Uterus (tissue), 4 donors: ENCODE results near the gene USP53. TPM values are rescaled to one million over a fixed set of nuclear protein-coding genes. Genes with fewer than 3 reads are reported as not detected.

Experiments
- DNase-seq, 2 donors: peaks; one replicate each; pipeline ENCODE4 v3.0.0-alpha.2; 2019 to 2020
- H3K27ac ChIP-seq, 2 donors: fragments of 200-600 bp; sonication (generic); 1 replicate in 1 of 2; 2 replicates in 1 of 2; pipeline ENCODE4 v1.5.1; 2016 to 2018
- H3K27me3 ChIP-seq, 2 donors: fragments of 200-600 bp; sonication (generic); one replicate each; pipeline ENCODE4 v1.5.1; 2018 to 2019; ENCODE audit warnings: control low read depth in 1 of 2
- H3K36me3 ChIP-seq, 2 donors: fragments of 200-600 bp; sonication (generic); one replicate each; pipeline ENCODE4 v1.5.1; 2019; ENCODE audit warnings: control low read depth in 1 of 2
- H3K4me1 ChIP-seq, 2 donors: fragments of 200-600 bp; sonication (generic); one replicate each; pipeline ENCODE4 v1.5.1; 2018 to 2019; ENCODE audit warnings: control low read depth in 1 of 2
- H3K4me3 ChIP-seq, 2 donors: fragments of 200-600 bp; sonication (generic); 1 replicate in 1 of 2; 2 replicates in 1 of 2; pipeline ENCODE4 v1.5.1; 2018 to 2019; ENCODE audit warnings: mild to moderate bottlenecking in 1 of 2
- H3K9me3 ChIP-seq, 2 donors: fragments of 200-600 bp; sonication (generic); one replicate each; pipeline ENCODE4 v1.5.1; 2019; ENCODE audit warnings: control low read depth in 1 of 2
- CTCF ChIP-seq, 4 experiments: fragments of 200-600 bp in 2 of 4; fragments of 450-650 bp in 2 of 4; sonication (generic) in 2 of 4; IDR thresholded peaks; one replicate each; pipeline ENCODE4 v1.5.1; 2016 to 2019; ENCODE audit warnings: antibody characterized with exemption in 4 of 4, mild to moderate bottlenecking in 2 of 4, moderate library complexity in 1 of 4
- POLR2A ChIP-seq, 2 donors: fragments of 450-650 bp; IDR thresholded peaks; one replicate each; pipeline ENCODE4 v1.6.1; 2016; ENCODE audit warnings: antibody characterized with exemption in 2 of 2, mild to moderate bottlenecking in 1 of 2, moderate library complexity in 1 of 2
- intact Hi-C: fragments of 100-400 bp; cut with DNase I; formaldehyde crosslinking; loops from one replicate; pipeline ENCODE4 v1.15.1; 2023; ENCODE audit warnings: low total_unique reads
- total RNA-seq, 4 donors: library from RNA; depleted of rRNA in 3 of 4; stranded (reverse); fragments of >200 nt in 3 of 4; gene quantifications; one replicate each; pipeline versions ENCODE4 v1.1.0 to v1.2.4, GENCODE V29; 2014 to 2023
- donor health status: DM: yes; HTN: yes; CAD: no.

USP53 gene
- total RNA-seq, 4 donors from 2014 or later, result 29.5 to 156 (median 48.6) TPM

DNA sequence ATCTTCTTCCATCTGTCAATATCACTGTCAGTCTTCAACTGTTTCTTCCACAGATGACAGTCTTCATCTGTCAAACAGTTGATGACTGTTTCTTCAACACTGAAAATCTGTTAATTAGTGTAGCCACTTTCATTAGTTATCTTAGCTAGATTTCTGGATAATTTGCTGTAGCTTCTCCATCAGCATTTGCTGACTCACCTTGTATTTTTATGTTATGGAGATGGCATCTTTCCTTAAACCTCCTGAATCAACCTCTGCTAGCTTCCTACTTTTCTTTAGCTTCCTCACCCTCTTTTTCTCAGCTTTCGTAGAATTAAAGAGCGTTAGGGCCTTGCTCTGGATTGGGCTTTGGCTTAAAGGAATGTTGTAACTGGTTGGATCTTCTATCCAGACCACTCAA lies 25.1 kb downstream of the USP53 start:
- Histone ChIP-seq H3K27ac (no peak overlapping the region), H3K36me3 (no peaks in the 10 kb centered on the region), H3K27me3 (no peaks in the 10 kb centered on the region), H3K4me3 (no peak overlapping the region), H3K9me3 (no peaks in the 10 kb centered on the region), H3K4me1 (no peaks in the 10 kb centered on the region)
- no peak for DNase-seq
- intact Hi-C loops, result no loop called here
- TF ChIP-seq POLR2A (IDR thresholded peaks at IDR 0.05) (no peak), CTCF (IDR thresholded peaks at IDR 0.05) (no peak)

DNA sequence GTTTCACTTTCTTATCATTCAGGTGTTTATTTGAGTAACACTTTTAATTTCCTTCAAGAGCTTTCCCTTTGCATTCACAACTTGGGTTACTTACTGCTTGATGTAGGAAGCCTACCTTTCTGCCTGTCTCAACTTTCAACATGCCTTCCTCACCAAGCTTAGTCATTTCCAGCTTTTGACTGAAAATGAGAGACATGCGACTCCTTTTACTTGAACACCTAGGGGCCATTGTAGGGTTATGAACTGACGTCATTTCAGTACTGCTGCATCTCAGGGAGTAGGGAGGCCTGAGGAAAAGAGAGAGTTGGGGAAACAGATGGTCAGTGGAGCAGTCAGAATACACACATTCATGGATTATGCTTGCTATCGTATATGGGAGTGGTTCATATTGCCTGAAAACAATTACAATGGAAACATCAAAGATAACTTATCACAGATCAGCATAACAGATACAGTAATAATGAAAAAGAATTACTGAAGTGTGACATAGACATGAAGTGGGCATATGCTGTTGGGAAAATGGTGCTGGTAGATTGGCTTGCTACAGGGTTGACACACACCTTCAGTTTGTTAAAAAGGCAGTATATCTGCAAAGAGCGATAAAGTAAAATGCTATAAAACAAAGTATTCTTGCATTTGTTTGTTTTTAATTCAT lies 25.7 kb downstream of the USP53 start:
- Histone ChIP-seq H3K27me3 (no peaks in the 10 kb centered on the region), H3K4me1 (no peaks in the 10 kb centered on the region), H3K4me3 (no peak overlapping the region), H3K9me3 (no peaks in the 10 kb centered on the region), H3K36me3 (no peaks in the 10 kb centered on the region), H3K27ac (no peak overlapping the region)
- no peak for DNase-seq
- intact Hi-C loops, result no loop called here
- TF ChIP-seq POLR2A (IDR thresholded peaks at IDR 0.05) (no peak), CTCF (IDR thresholded peaks at IDR 0.05) (no peak)

GRCh38 chr4:119240128-119240527 lies 27.6 kb downstream of the USP53 start:
- intact Hi-C loops, result no loop called here
- Histone ChIP-seq H3K36me3 (no peaks in the 10 kb centered on the region), H3K27me3 (no peaks in the 10 kb centered on the region), H3K4me3 (no peak overlapping the region), H3K9me3 (no peaks in the 10 kb centered on the region), H3K27ac (no peak overlapping the region), H3K4me1 (no peaks in the 10 kb centered on the region)
- TF ChIP-seq CTCF (IDR thresholded peaks at IDR 0.05), result no peak
- TF ChIP-seq POLR2A (IDR thresholded peaks at IDR 0.05), result no peak
- DNase-seq, result no peak

- H3K4me1 ChIP-seq, result no peaks in the 10 kb centered on the region
- H3K27me3 ChIP-seq, result no peaks in the 10 kb centered on the region
- H3K36me3 ChIP-seq, result no peaks in the 10 kb centered on the region
- H3K4me3 ChIP-seq, result no peak overlapping the region
- H3K27ac ChIP-seq, result no peak overlapping the region
- TF ChIP-seq POLR2A (IDR thresholded peaks at IDR 0.05) (no peak), CTCF (IDR thresholded peaks at IDR 0.05) (no peak)
- DNase-seq, result no peak
- intact Hi-C loops, result no loop called here
- H3K9me3 ChIP-seq, result no peaks in the 10 kb centered on the region
Observed at GRCh38 chr4:119240568-119240967, 28.1 kb downstream of the USP53 start.

DNA sequence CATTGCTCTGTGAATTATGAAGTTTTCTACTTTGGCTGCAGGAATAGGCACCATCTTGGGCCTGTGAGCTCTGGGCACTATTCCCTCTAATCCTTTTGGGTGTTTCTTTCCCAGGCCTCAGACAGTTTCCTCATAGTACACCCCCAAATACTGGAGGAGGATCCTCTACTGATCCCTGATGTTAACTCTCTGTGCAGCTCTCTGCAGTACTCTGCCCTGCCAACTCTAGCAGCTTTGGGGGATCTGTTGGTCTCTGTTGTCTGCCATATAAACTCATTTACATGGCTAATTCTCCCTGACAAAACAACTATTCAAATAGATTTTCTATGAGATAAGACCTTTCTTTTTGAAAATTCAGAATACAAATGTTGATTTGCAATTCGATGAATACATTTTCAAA lies 29.9 kb downstream of the USP53 start:
- no peaks in the 10 kb centered on the region for H3K27me3 ChIP-seq
- no peaks in the 10 kb centered on the region for H3K36me3 ChIP-seq
- no peaks in the 10 kb centered on the region for H3K4me1 ChIP-seq
- no peak overlapping the region for H3K4me3 ChIP-seq
- no peak overlapping the region for H3K27ac ChIP-seq
- no peaks in the 10 kb centered on the region for H3K9me3 ChIP-seq
- intact Hi-C loops, result no loop called here
- TF ChIP-seq POLR2A (IDR thresholded peaks at IDR 0.05) (no peak), CTCF (IDR thresholded peaks at IDR 0.05) (no peak)
- DNase-seq, result no peak
